ENCODE measurements around the gene DDR1. TPM values are rescaled to one million over a fixed set of nuclear protein-coding genes. Genes with fewer than 3 reads are reported as not detected.

DDR1 gene
- total RNA-seq, 2 experiments from 2014 or later, result 6.5 to 6.6 TPM

- Mint-ChIP-seq H3K36me3 (ENCODE audit: low read depth) (no peaks in the 10 kb centered on the region), H3K27me3 (no peaks in the 10 kb centered on the region), H3K9me3 (no peaks in the 10 kb centered on the region), H3K4me3 (peak overlapping the region; percentile 89), H3K27ac (peak overlapping the region; percentile 66), H3K4me1 (ENCODE audit: low read depth) (peaks cover 40% of the 10 kb centered on the region)
- H3K27ac ChIP-seq (ENCODE audit: low read depth in 1 of 2, low read length in 2 of 2), result peak overlapping the region in 1 of 2 donors; percentile 29
- no peaks in the 10 kb centered on the region for H3K9me3 ChIP-seq (ENCODE audit: control insufficient read depth in 1 of 2, insufficient read depth in 1 of 2, low read length in 2 of 2)
- DNase-seq (peak in 4 of 14 experiments; percentile 14 to 54 (median 42)), ATAC-seq (ENCODE audit: poor library complexity) (no peak)
- H3K4me3 ChIP-seq (ENCODE audit: low read length), result peak overlapping the region; percentile 62
- TF ChIP-seq CTCF (IDR thresholded peaks at IDR 0.05), result no peak
- peaks cover 37% of the 10 kb centered on the region for H3K4me1 ChIP-seq (ENCODE audit: insufficient read depth, low read length)
- ChIA-PET POLR2A (interaction anchor here (0.7 to 2.3 kb wide), 5 partner anchors 25 to 161 kb away, joined by 3 to 9 read pairs (median 5); partner anchors contain the start of gene GTF2H4), CTCF (interaction anchor here (1.1 to 1.3 kb wide), 3 partner anchors 55 to 152 kb away, joined by 3 read pairs; no protein-coding TSS in a partner anchor)
- intact Hi-C loops (cut with DNase I, micrococcal nuclease), result loop anchor here in 1 of 2 experiments (10.0 kb wide), 1 partner anchor 428 kb away; no protein-coding TSS in a partner anchor
- no peaks in the 10 kb centered on the region for H3K27me3 ChIP-seq (ENCODE audit: control insufficient read depth in 1 of 2, insufficient read depth in 2 of 2, low read length in 2 of 2)
- no peaks in the 10 kb centered on the region for H3K36me3 ChIP-seq (ENCODE audit: insufficient read depth, low read length)
Observed at GRCh38 chr6:30882759-30883684, 1.3 kb upstream of the DDR1 start.

- peaks cover 35% of the 10 kb centered on the region for H3K4me1 ChIP-seq (ENCODE audit: insufficient read depth, low read length)
- ATAC-seq (ENCODE audit: poor library complexity), result peak; percentile 18
- H3K4me1 Mint-ChIP-seq (ENCODE audit: low read depth), result peaks cover 33% of the 10 kb centered on the region
- H3K27ac ChIP-seq (ENCODE audit: low read depth in 1 of 2, low read length in 2 of 2), result no peak overlapping the region
- POLR2A ChIA-PET, result interaction anchor here (0.8 to 2.3 kb wide), 9 partner anchors 23 to 271 kb away, joined by 3 to 9 read pairs (median 4); partner anchors contain the start of genes GTF2H4 and VARS2
- H3K4me3 ChIP-seq (ENCODE audit: low read length), result peak overlapping the region; percentile 62
- H3K36me3 Mint-ChIP-seq (ENCODE audit: low read depth), result peaks cover 3% of the 10 kb centered on the region
- no peaks in the 10 kb centered on the region for H3K27me3 Mint-ChIP-seq
- CTCF ChIA-PET, result interaction anchor here (0.6 to 0.9 kb wide), 2 partner anchors 140 to 203 kb away, joined by 3 read pairs; no protein-coding TSS in a partner anchor
- H3K9me3 Mint-ChIP-seq, result no peaks in the 10 kb centered on the region
- peak overlapping the region; percentile 86 for H3K4me3 Mint-ChIP-seq
- TF ChIP-seq CTCF (IDR thresholded peaks at IDR 0.05), result no peak
- H3K9me3 ChIP-seq (ENCODE audit: control insufficient read depth in 1 of 2, insufficient read depth in 1 of 2, low read length in 2 of 2), result no peaks in the 10 kb centered on the region
- intact Hi-C loops (cut with DNase I, micrococcal nuclease), result loop anchor here in 1 of 2 experiments (10.0 kb wide), 1 partner anchor 430 kb away; no protein-coding TSS in a partner anchor
- no peaks in the 10 kb centered on the region for H3K27me3 ChIP-seq (ENCODE audit: control insufficient read depth in 1 of 2, insufficient read depth in 2 of 2, low read length in 2 of 2)
- DNase-seq, result peak in 9 of 14 experiments; percentile 20 to 61 (median 32)
- peak overlapping the region; percentile 54 for H3K27ac Mint-ChIP-seq
- peaks cover 5% of the 10 kb centered on the region for H3K36me3 ChIP-seq (ENCODE audit: insufficient read depth, low read length)
Observed at GRCh38 chr6:30884521-30885480, 482 bp downstream of the DDR1 start.
